GM12874 (cell line): ENCODE results near the gene SCD.

Source experiments
- CTCF ChIP-seq: IDR thresholded peaks from 2 replicates; pipeline ENCODE4 v1.5.1; 2011; ENCODE audit warnings: low read depth, mild to moderate bottlenecking, control low read depth, low read length, moderate library complexity; ENCODE audit not compliant: insufficient read depth

The SCD gene

GRCh38 chr10:100341953-100342626, 4.9 kb upstream of the SCD start:
- peak; percentile 75 for TF ChIP-seq CTCF

GRCh38 chr10:100342627-100342972, 4.4 kb upstream of the SCD start:
- TF ChIP-seq CTCF, result no peak

- no peak for TF ChIP-seq CTCF
These were observed 2.7 kb upstream of the SCD start for GRCh38 chr10:100344241-100344788.

- TF ChIP-seq CTCF, result no peak
These were observed 1.3 kb upstream of the SCD start for GRCh38 chr10:100345570-100346330.

- TF ChIP-seq CTCF, result no peak
These were observed 675 bp upstream of the SCD start for GRCh38 chr10:100346351-100346764.

GRCh38 chr10:100347568-100348195, 649 bp downstream of the SCD start:
- TF ChIP-seq CTCF, result no peak

- TF ChIP-seq CTCF, result no peak
These were observed 1.4 kb downstream of the SCD start for GRCh38 chr10:100348389-100348927.
